SW480 (cell line): ENCODE data around the gene HBG2.

Source experiments
- DNase-seq: peaks from one replicate; pipeline ENCODE4 v3.0.0-alpha.2; 2016; ENCODE audit warnings: low spot score

Gene HBG2

DNA sequence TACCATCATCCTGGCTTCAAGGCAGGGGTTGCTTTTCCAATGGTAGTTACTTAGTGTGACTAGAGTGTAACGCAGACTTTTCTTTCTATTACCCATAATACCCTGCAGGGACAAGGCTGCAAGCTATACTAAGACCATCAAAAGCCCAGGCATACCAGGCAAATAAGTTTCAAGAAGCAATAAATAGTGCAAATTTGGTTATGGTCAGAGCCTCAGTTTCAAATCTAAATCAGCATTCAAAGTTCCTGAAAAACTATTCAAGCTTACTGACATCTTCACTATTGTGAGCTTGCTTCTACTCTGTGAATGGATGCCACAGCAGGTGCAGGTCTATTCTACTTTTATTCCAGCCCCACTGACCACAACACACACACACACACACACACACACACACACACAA, 25.2 kb downstream of the HBG2 start:
- DNase-seq = no peak

DNA sequence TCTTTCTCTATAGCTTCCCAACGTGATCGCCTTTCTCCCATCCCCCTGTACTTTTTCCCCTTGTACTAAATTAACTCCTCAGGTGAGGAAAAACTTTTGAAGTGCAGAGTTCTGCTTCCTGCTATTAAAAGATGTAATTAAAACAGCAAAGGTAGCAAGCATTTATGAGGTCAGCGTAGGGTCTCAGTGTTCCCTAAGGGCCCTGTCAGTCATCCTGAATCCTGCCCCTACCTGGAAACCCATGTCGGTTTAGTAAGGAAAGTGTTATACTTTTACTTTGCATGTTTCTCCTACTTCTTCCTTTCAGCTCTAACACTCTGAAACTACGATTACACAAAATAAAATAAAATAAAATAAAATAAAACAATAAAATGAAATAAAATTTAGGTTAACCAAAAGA, 26.5 kb downstream of the HBG2 start:
- DNase-seq = no peak

DNA sequence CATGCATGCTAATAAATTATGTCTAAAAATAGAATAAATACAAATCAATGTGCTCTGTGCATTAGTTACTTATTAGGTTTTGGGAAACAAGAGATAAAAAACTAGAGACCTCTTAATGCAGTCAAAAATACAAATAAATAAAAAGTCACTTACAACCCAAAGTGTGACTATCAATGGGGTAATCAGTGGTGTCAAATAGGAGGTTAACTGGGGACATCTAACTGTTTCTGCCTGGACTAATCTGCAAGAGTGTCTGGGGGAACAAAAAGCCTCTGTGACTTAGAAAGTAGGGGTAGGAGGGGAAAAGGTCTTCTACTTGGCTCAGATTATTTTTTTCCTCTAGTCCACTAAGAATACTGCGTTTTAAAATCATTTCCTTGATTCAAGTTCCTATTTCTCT, 26.9 kb downstream of the HBG2 start:
- no peak for DNase-seq

DNA sequence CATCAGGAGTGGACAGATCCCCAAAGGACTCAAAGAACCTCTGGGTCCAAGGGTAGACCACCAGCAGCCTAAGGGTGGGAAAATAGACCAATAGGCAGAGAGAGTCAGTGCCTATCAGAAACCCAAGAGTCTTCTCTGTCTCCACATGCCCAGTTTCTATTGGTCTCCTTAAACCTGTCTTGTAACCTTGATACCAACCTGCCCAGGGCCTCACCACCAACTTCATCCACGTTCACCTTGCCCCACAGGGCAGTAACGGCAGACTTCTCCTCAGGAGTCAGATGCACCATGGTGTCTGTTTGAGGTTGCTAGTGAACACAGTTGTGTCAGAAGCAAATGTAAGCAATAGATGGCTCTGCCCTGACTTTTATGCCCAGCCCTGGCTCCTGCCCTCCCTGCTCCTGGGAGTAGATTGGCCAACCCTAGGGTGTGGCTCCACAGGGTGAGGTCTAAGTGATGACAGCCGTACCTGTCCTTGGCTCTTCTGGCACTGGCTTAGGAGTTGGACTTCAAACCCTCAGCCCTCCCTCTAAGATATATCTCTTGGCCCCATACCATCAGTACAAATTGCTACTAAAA, 27.8 kb downstream of the HBG2 start, which contains the start of gene HBB:
TSS of gene HBB (minus strand) at position 340 of the 579 bp plus-strand sequence. CDS start at position 290, 50 bp downstream.
- DNase-seq = peak; percentile 64

DNA sequence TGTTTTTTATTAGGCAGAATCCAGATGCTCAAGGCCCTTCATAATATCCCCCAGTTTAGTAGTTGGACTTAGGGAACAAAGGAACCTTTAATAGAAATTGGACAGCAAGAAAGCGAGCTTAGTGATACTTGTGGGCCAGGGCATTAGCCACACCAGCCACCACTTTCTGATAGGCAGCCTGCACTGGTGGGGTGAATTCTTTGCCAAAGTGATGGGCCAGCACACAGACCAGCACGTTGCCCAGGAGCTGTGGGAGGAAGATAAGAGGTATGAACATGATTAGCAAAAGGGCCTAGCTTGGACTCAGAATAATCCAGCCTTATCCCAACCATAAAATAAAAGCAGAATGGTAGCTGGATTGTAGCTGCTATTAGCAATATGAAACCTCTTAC, 29.1 kb downstream of the HBG2 start:
- no peak for DNase-seq

DNA sequence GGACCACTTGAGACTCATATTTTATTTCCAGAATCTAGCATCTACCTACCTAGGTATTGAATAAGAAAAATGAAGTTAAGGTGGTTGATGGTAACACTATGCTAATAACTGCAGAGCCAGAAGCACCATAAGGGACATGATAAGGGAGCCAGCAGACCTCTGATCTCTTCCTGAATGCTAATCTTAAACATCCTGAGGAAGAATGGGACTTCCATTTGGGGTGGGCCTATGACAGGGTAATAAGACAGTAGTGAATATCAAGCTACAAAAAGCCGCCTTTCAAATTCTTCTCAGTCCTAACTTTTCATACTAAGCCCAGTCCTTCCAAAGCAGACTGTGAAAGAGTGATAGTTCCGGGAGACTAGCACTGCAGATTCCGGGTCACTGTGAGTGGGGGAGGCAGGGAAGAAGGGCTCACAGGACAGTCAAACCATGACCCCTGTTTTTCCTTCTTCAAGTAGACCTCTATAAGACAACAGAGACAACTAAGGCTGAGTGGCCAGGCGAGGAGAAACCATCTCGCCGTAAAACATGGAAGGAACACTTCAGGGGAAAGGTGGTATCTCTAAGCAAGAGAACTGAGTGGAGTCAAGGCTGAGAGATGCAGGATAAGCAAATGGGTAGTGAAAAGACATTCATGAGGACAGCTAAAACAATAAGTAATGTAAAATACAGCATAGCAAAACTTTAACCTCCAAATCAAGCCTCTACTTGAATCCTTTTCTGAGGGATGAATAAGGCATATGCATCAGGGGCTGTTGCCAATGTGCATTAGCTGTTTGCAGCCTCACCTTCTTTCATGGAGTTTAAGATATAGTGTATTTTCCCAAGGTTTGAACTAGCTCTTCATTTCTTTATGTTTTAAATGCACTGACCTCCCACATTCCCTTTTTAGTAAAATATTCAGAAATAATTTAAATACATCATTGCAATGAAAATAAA, 29.8 kb downstream of the HBG2 start:
- DNase-seq = no peak

DNA sequence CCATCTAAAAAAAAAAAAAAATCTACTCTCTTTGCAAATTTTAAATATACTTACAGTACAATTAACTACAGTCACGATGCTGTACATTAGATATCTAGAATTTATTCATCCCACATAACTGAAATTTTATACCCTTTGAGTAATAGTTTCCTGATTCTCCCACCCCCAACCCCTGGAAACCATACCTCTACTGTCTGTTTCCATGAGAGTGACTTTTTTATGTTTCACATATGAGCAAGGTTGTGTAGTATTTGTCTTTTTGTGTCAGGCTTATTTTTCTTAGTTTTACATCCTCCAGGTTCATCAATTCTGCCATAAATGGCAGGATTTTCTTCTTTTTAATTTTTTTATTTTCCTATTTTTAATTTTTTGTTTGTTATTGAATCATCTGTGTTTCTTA, 30.9 kb downstream of the HBG2 start:
- DNase-seq = no peak

DNA sequence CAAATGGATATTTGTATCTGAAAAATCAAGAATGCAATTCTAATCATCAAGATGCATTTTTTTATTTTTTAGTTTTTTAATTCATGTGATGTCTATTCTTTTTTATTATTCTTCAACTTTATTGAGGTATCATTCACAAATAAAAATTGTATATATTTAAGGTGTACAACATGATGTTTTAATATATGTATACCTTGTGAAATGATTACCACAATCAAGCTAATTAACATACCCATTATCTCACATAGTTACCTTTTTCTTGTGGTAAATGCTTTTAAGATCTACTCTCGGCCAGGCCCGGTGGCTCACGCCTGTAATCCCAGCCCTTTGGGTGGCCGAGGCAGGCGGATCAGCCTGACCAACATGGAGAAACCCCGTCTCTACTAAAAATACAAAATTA, 31.4 kb downstream of the HBG2 start:
- DNase-seq = no peak

DNA sequence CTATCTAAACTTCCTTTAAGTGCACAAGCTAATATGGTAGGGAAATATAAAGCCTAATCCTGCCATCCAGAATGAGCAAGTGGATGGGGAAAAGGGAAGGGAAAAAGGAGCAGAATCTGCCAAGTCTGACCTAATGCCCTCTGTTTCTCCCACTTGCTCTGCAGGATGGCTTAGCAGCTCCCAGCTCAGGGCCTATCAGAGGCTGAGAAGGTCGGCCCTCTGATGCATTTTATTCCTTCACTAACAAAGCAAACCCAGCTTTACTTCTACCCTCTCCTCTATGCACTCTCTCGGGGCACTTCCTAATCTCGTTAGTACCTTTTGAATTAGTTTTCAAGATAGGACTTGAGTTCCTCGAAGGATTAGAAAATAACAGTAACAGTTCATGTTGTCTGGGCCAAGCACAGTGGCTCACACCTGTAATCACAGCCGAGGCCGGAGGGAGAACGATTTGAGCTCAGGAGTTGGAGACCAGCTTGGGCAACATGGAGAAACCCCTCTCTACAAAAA, 44.1 kb downstream of the HBG2 start:
- DNase-seq = no peak

DNA sequence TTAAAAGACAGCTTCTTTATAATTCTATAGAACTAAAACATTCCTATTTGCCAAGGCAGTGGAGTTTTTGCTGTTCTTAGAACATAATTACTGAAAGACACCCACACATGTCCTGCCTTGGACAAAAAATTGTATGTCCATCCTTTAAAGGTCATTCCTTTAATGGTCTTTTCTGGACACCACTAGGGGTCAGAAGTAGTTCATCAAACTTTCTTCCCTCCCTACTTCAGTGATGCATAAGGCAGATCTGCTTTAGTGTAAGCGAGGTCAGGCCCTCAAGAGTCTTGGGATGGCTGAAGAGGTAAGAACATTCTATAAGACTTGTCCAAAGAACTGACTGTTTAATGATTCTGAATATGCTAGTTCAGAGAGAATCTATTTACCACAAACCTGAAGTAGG, 49.8 kb downstream of the HBG2 start:
- DNase-seq = peak; percentile 62

DNA sequence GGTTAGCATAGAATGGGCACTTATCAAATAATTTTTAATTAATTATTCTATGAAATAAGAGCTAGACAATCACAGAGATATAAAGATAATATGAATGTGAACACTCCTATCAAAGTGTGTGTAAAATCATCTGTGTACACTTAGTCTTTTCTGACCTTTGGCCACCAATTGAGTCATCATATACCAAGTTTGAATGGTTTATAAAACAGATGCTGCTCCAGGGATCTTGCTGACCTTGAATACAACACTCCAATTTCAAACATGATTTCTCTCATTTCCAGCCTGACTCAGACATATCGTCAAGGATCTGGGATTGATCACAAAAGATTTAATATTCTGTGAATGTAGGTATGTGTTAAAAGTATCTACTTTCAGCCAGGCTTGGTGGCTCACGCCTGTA, 51.2 kb downstream of the HBG2 start:
- DNase-seq = no peak
